Mucosa of descending colon (tissue), 3 donors: ENCODE data around the gene UNC80. TPM values are rescaled to one million over a fixed set of nuclear protein-coding genes. Genes with fewer than 3 reads are reported as not detected.

Source experiments
- ATAC-seq: fragments of 200-7000 bp; cut with Tn5 transposase; one replicate; pipeline ENCODE4 v1.9.1; 2020; ENCODE audit warnings: mild to moderate bottlenecking, moderate library complexity
- DNase-seq, 3 donors: peaks; one replicate each; pipeline ENCODE4 v3.0.0-alpha.2; 2020
- H3K36me3 ChIP-seq: fragments of 200-600 bp; one replicate; pipeline ENCODE4 v1.8.0; 2021; ENCODE audit warnings: low read depth, mild to moderate bottlenecking
- H3K4me1 ChIP-seq: fragments of 200-600 bp; one replicate; pipeline ENCODE4 v1.8.0; 2021; ENCODE audit warnings: low read depth, mild to moderate bottlenecking
- H3K4me3 ChIP-seq: fragments of 200-600 bp; one replicate; pipeline ENCODE4 v1.8.0; 2021; ENCODE audit warnings: mild to moderate bottlenecking
- H3K9me3 ChIP-seq: fragments of 200-600 bp; one replicate; pipeline ENCODE4 v1.8.0; 2021; ENCODE audit warnings: mild to moderate bottlenecking
- CTCF ChIP-seq: fragments of 200-600 bp; IDR thresholded peaks from one replicate; pipeline ENCODE4 v1.8.0; 2022; ENCODE audit warnings: antibody characterized with exemption, mild to moderate bottlenecking
- intact Hi-C, 2 donors: fragments of 100-400 bp; cut with DNase I in 1 of 2; cut with micrococcal nuclease in 1 of 2; formaldehyde crosslinking; loops; one replicate each; pipeline versions ENCODE4 v1.11.0 to v1.11.1; 2022; cut with DNase I, micrococcal nuclease
- total RNA-seq, 3 donors: library from RNA; stranded (reverse); fragmentation: NEBNext Ultra II Directional in 2 of 3; extraction: Animal tissue kit (Norgen Biotek cat#: 25700) in 2 of 3; gene quantifications; one replicate each; pipeline versions ENCODE4 v1.2.1 to v1.2.4, GENCODE V29; 2021 to 2023
- donor health status: DM: no; HTN: no; CAD: no; lungs with moderate emphysema.
- donor health status: DM: no; HTN: no; CAD: no.
- donor health status: DM: no; HTN: yes; CAD: no.

UNC80 gene
- total RNA-seq, 3 donors from 2014 or later: 0.09 to 1.6 (median 0.12) TPM

GRCh38 chr2:209767316-209767715 is 4.3 kb upstream of the UNC80 start:
- no peaks in the 10 kb centered on the region for H3K9me3 ChIP-seq
- intact Hi-C loops: no loop called here
- DNase-seq (no peak), ATAC-seq (no peak)
- H3K36me3 ChIP-seq: no peaks in the 10 kb centered on the region
- H3K4me3 ChIP-seq: no peak overlapping the region
- no peak for TF ChIP-seq CTCF
- no peaks in the 10 kb centered on the region for H3K4me1 ChIP-seq

- no peak for ATAC-seq
- no peak for TF ChIP-seq CTCF
- H3K9me3 ChIP-seq: no peaks in the 10 kb centered on the region
- no peak for DNase-seq
- H3K4me3 ChIP-seq: no peak overlapping the region
- intact Hi-C loops: no loop called here
- no peaks in the 10 kb centered on the region for H3K36me3 ChIP-seq
- H3K4me1 ChIP-seq: no peaks in the 10 kb centered on the region
These were observed 3.1 kb upstream of the UNC80 start for GRCh38 chr2:209768557-209768956.

GRCh38 chr2:209772290-209772685 is 656 bp downstream of the UNC80 start:
- no peak for DNase-seq
- no peak overlapping the region for H3K4me3 ChIP-seq
- no peaks in the 10 kb centered on the region for H3K9me3 ChIP-seq
- ATAC-seq: no peak
- H3K36me3 ChIP-seq: no peaks in the 10 kb centered on the region
- no peak for TF ChIP-seq CTCF
- no peaks in the 10 kb centered on the region for H3K4me1 ChIP-seq
- intact Hi-C loops: no loop called here

- intact Hi-C loops: no loop called here
- DNase-seq (no peak), ATAC-seq (no peak)
- H3K4me3 ChIP-seq: no peak overlapping the region
- no peaks in the 10 kb centered on the region for H3K36me3 ChIP-seq
- no peaks in the 10 kb centered on the region for H3K9me3 ChIP-seq
- TF ChIP-seq CTCF: no peak
- no peaks in the 10 kb centered on the region for H3K4me1 ChIP-seq
These were observed 1.7 kb downstream of the UNC80 start for GRCh38 chr2:209773377-209773776.

- no peak overlapping the region for H3K4me3 ChIP-seq
- H3K36me3 ChIP-seq: no peaks in the 10 kb centered on the region
- no peak for ATAC-seq
- TF ChIP-seq CTCF: no peak
- no peaks in the 10 kb centered on the region for H3K4me1 ChIP-seq
- no peaks in the 10 kb centered on the region for H3K9me3 ChIP-seq
- intact Hi-C loops: no loop called here
- DNase-seq: no peak
These were observed 15.8 kb downstream of the UNC80 start for GRCh38 chr2:209787416-209787815.

GRCh38 chr2:209788925-209789324 is 17.3 kb downstream of the UNC80 start:
- no peaks in the 10 kb centered on the region for H3K36me3 ChIP-seq
- ATAC-seq (no peak), DNase-seq (no peak)
- H3K4me1 ChIP-seq: no peaks in the 10 kb centered on the region
- no peak overlapping the region for H3K4me3 ChIP-seq
- H3K9me3 ChIP-seq: no peaks in the 10 kb centered on the region
- no peak for TF ChIP-seq CTCF
- intact Hi-C loops: no loop called here
